HL-60 (cell line): ENCODE results near the gene SLC39A6.
A peak's percentile ranks its signal among the peaks of the same experiment; 100 is the strongest.

Experiments
- CTCF ChIP-seq: IDR thresholded peaks from one replicate; pipeline ENCODE4 v1.5.1; 2011; ENCODE audit warnings: low read length, control low read depth, inconsistent platforms; ENCODE audit not compliant: insufficient read depth
- POLR2AphosphoS5 ChIP-seq: IDR thresholded peaks from 2 replicates; pipeline ENCODE4 v1.6.1; 2012; ENCODE audit warnings: low read depth
- REST ChIP-seq: IDR thresholded peaks from 2 replicates; pipeline ENCODE4 v1.6.1; 2012; ENCODE audit warnings: low read depth; ENCODE audit not compliant: insufficient replicate concordance

- TF ChIP-seq CTCF (no peak), POLR2AphosphoS5 (0 out of 2 replicates have a peak, but pooled peaks have one; percentile 18), REST (no peak)
Measured at GRCh38 chr18:36128907-36129299, 237 bp downstream of the SLC39A6 start.
